Panc1 (cell line): ENCODE data around the gene C16orf89. TPM values are rescaled to one million over a fixed set of nuclear protein-coding genes. Genes with fewer than 3 reads are reported as not detected.

Experiments used
- ATAC-seq: fragments of 200-7000 bp; cut with Tn5 transposase; 2 replicates; pipeline ENCODE4 v1.9.1; 2020; ENCODE audit warnings: mild to moderate bottlenecking, moderate library complexity
- BruUV-seq: library from RNA; stranded (reverse); fragments of 400-500 nt; replicated peaks from 2 replicates; lab custom pipeline; 2021; lab: Mats Ljungman, UMichigan
- CTCF ChIA-PET: fragments of 300-600 bp; sonication (Branson Sonifier 250); formaldehyde crosslinking; loops from one replicate; lab custom pipeline; 2022; ENCODE audit warnings: antibody characterized with exemption; lab: Charles Lee
- POLR2A ChIA-PET: fragments of 300-600 bp; sonication (Branson Sonifier 250); formaldehyde crosslinking; loops from one replicate; lab custom pipeline; 2022; ENCODE audit warnings: antibody characterized with exemption; lab: Charles Lee
- DNase-seq: peaks from one replicate; pipeline ENCODE4 v3.0.0-alpha.2; 2010; ENCODE audit warnings: low read depth, low spot score
- H3K27ac ChIP-seq: 2 replicates; pipeline ENCODE4 v1.5.1; 2011; ENCODE audit warnings: mild to moderate bottlenecking, low read length, inconsistent platforms
- H3K27me3 ChIP-seq: fragments of 200-500 bp; sonication (Bioruptor generic); 2 replicates; pipeline ENCODE4 v1.6.0; 2014; ENCODE audit warnings: low read length, inconsistent platforms; ENCODE audit not compliant: control insufficient read depth, insufficient read depth
- H3K36me3 ChIP-seq: fragments of 200-500 bp; sonication (Bioruptor generic); 2 replicates; pipeline ENCODE4 v1.5.1; 2014; ENCODE audit warnings: inconsistent platforms, mild to moderate bottlenecking, low read length, moderate library complexity; ENCODE audit not compliant: control insufficient read depth, insufficient read depth
- H3K4me1 ChIP-seq: 2 replicates; pipeline ENCODE4 v1.5.1; 2011; ENCODE audit warnings: inconsistent platforms, mild to moderate bottlenecking, low read length, moderate library complexity; ENCODE audit not compliant: control insufficient read depth, insufficient read depth
- H3K4me3 ChIP-seq, 2 experiments: 2 replicates each; pipeline ENCODE4 v1.5.1; 2011 to 2012; ENCODE audit warnings: low read depth in 2 of 2, low read length in 2 of 2, mild to moderate bottlenecking in 2 of 2, inconsistent platforms in 1 of 2, moderate library complexity in 1 of 2
- H3K9me3 ChIP-seq: fragments of 200-500 bp; sonication (Bioruptor generic); 2 replicates; pipeline ENCODE4 v1.5.1; 2014; ENCODE audit warnings: low read depth, mild to moderate bottlenecking, inconsistent platforms, low read length, moderate library complexity; ENCODE audit not compliant: control insufficient read depth, insufficient read depth
- CTCF ChIP-seq: fragments of 450-650 bp; IDR thresholded peaks from 2 replicates; pipeline ENCODE4 v1.5.1; 2017; ENCODE audit warnings: mild to moderate bottlenecking
- POLR2AphosphoS5 ChIP-seq: IDR thresholded peaks from 2 replicates; pipeline ENCODE4 v1.6.1; 2012; ENCODE audit warnings: mild to moderate bottlenecking, low read depth, low read length, moderate library complexity
- REST ChIP-seq, 2 experiments: IDR thresholded peaks; 2 replicates each; pipeline ENCODE4 v1.6.1; 2011 to 2012; ENCODE audit warnings: low read depth in 2 of 2, control low read depth in 1 of 2, low read length in 1 of 2, mild to moderate bottlenecking in 1 of 2, moderate library complexity in 1 of 2; ENCODE audit not compliant: insufficient read depth in 1 of 2
- SIN3A ChIP-seq: IDR thresholded peaks from 2 replicates; pipeline ENCODE4 v1.6.1; 2012; ENCODE audit warnings: low read depth, mild to moderate bottlenecking, low read length, moderate library complexity, borderline replicate concordance; ENCODE audit not compliant: insufficient read depth
- TCF7L2 ChIP-seq: IDR thresholded peaks from 2 replicates; pipeline ENCODE4 v1.6.1; 2011; ENCODE audit warnings: mild to moderate bottlenecking, low read depth, low read length, inconsistent platforms
- in situ Hi-C: cut with HindIII; loops from 2 replicates; pipeline ENCODE4 v1.10.0; 2016; ENCODE audit warnings: low sequenced_read_pairs, low pct_unique_long_range_greater_than_20kb
- intact Hi-C: fragments of 100-400 bp; cut with micrococcal nuclease; formaldehyde crosslinking; loops from one replicate; pipeline ENCODE4 v1.10.0; 2022; ENCODE audit not compliant: unreplicated experiment
- total RNA-seq: library from RNA; stranded (reverse); gene quantifications from one replicate; pipeline ENCODE4 v1.2.1, GENCODE V29; 2021; ENCODE audit not compliant: unreplicated experiment

Gene C16orf89
- total RNA-seq, 1 experiment from 2014 or later = not detected

DNA sequence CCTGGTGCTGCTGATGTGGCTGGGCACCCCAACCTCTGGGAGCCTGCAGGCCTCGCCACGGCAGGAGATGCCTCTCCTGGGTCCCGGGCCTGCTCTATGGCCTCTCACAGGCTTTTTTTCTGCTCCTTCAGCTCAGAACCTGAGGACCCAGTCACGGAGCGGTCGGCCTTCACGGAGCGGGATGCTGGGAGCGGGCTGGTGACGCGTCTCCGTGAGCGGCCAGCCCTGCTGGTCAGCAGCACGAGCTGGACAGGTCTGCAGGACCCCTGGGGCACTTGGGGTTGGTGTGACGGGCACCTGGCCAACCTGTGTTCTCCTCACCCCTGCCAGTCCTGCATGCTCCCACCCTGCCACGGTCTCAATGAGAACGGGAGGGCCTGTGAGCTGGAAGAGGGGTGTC lies 12.9 kb upstream of the C16orf89 start:
- no TSS peak for BruUV-seq
- Histone ChIP-seq H3K27me3 (no peaks in the 10 kb centered on the region), H3K4me3 (no peak overlapping the region), H3K36me3 (no peaks in the 10 kb centered on the region; the same call in 1 of the 2 replicates), H3K27ac (no peak overlapping the region), H3K4me1 (no peaks in the 10 kb centered on the region), H3K9me3 (no peaks in the 10 kb centered on the region)
- ChIA-PET POLR2A (no interaction called here), CTCF (interaction anchor here (0.6 kb wide), 1 partner anchor 68 kb away, joined by 4 read pairs; no protein-coding TSS in a partner anchor)
- ATAC-seq (no peak), DNase-seq (no peak)
- intact Hi-C loops (no loop called here), in situ Hi-C loops (no loop called here)
- no peak for TF ChIP-seq SIN3A
- no peak for TF ChIP-seq REST (IDR thresholded peaks at IDR 0.05; ENCODE audit: insufficient read depth in 1 of 2, low read depth in 2 of 2, low read length in 1 of 2)
- TF ChIP-seq TCF7L2 = no peak
- TF ChIP-seq POLR2AphosphoS5 = no peak
- TF ChIP-seq CTCF = no peak

DNA sequence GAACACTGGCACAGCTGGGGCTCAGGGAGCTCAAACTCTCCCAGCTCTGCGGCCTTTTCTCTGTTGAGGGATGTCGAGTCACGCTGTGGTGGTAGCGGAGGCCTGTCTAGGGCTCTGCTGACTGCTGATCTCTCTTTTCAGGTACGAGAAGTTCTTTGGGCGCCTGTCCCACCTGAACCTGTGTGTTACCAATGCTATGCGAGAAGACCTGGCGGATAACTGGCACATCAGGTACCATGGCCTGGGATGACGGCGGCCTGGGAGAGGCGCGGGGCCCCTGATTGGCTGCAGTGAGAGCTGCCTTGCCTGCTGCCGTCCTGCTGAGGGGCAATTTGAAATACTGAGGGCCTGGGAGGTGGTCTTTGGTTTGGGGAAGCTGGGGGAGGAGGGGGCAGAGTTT lies 11.5 kb upstream of the C16orf89 start:
- in situ Hi-C loops (no loop called here), intact Hi-C loops (no loop called here)
- Histone ChIP-seq H3K4me1 (peaks cover 5% of the 10 kb centered on the region; the same call in 1 of the 2 replicates), H3K36me3 (no peaks in the 10 kb centered on the region; the same call in none of the 2 replicates), H3K4me3 (no peak overlapping the region), H3K27ac (no peak overlapping the region), H3K9me3 (no peaks in the 10 kb centered on the region), H3K27me3 (no peaks in the 10 kb centered on the region)
- DNase-seq = no peak
- no TSS peak for BruUV-seq
- ChIA-PET POLR2A (no interaction called here), CTCF (no interaction called here)
- no peak for TF ChIP-seq POLR2AphosphoS5
- no peak for TF ChIP-seq TCF7L2
- TF ChIP-seq CTCF = no peak
- TF ChIP-seq REST (IDR thresholded peaks at IDR 0.05; ENCODE audit: insufficient read depth in 1 of 2, low read depth in 2 of 2, low read length in 1 of 2) = no peak
- TF ChIP-seq SIN3A = no peak
- no peak for ATAC-seq
